ENCODE results near the gene NAPA. TPM values are rescaled to one million over a fixed set of nuclear protein-coding genes. Genes with fewer than 3 reads are reported as not detected.
A peak's percentile ranks its signal among the peaks of the same experiment; 100 is the strongest.

The NAPA gene
- total and polyA plus RNA-seq, 3 donors from 2014 or later, result 194 to 257 (median 227) TPM

DNA sequence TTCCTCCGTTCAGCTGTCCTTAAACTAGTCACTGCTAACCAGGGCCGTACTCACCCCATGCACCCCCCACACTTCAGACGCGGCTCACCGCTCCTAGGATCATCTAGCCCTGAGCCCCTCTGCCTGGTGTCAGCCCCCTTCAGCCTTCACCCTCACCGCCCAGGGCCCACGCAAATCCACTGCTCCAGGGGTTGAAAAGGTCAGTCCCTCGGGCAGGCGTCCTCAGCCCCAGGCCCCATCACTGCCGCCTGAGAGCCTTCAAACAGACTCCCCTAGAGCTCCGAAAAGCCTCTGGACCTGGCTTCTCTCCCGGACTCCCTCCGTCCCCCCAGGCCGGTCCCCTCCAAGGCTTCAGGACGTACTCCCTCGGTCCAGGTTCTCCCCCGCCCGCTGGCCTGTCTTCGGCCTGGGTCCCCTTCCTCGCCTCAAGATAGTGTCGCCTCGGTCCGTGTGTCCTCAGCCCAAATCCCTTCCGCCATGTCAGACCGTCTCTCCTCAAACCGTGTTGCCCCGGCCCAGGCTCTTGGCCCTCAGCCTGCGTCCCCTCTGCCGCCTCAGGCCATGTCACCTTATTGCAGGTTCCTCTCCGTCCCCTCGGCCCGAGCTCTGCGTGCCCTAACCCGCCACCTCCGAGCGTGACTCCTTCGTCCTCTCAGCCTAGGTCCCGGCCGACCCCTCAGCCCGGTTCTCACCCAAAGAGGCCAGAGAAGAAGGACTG, 553 bp downstream of the NAPA start:
- intact Hi-C loops (cut with DNase I; ENCODE audit: low total_unique reads), result loop anchor here (10.0 kb wide), 1 partner anchor 80 kb away; no protein-coding TSS in a partner anchor
- 1 to 2% methylated on average over 33 to 40 of the region's 40 CpGs for WGBS, 2 donors
- no peak for DNase-seq
- H3K27me3 ChIP-seq, result no peaks in the 10 kb centered on the region
- no peaks in the 10 kb centered on the region for H3K36me3 ChIP-seq (ENCODE audit: low read depth, missing control alignments)
- H3K9me3 ChIP-seq, result no peaks in the 10 kb centered on the region
- H3K4me3 ChIP-seq, result peak overlapping the region; percentile 91 to 95
- H3K4me1 ChIP-seq, result peaks cover 42% of the 10 kb centered on the region
- H3K27ac ChIP-seq, result peak overlapping the region; percentile 95
- no peak for TF ChIP-seq POLR2A (IDR thresholded peaks at IDR 0.05)
- TF ChIP-seq, protein P1, sequence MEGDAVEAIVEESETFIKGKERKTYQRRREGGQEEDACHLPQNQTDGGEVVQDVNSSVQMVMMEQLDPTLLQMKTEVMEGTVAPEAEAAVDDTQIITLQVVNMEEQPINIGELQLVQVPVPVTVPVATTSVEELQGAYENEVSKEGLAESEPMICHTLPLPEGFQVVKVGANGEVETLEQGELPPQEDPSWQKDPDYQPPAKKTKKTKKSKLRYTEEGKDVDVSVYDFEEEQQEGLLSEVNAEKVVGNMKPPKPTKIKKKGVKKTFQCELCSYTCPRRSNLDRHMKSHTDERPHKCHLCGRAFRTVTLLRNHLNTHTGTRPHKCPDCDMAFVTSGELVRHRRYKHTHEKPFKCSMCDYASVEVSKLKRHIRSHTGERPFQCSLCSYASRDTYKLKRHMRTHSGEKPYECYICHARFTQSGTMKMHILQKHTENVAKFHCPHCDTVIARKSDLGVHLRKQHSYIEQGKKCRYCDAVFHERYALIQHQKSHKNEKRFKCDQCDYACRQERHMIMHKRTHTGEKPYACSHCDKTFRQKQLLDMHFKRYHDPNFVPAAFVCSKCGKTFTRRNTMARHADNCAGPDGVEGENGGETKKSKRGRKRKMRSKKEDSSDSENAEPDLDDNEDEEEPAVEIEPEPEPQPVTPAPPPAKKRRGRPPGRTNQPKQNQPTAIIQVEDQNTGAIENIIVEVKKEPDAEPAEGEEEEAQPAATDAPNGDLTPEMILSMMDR (IDR thresholded peaks at IDR 0.05), result no peak

DNA sequence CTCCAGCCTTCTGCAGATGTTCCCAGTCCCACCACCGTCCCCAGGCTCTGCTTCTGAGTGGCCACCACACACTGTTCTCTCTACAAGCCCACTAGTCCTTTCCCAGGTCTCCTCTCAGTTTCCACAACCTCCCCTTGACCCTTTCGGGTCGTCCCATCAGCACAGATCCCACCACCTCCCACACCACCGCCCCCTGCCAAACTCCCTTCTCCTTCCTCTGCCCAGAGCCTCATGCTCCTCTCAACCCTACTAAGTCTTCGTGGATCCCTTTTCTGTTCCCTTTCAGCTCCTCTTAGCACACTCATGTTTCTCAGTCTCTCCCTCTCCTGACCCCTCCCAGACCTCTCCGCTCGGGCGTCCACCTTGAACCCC, 1.9 kb downstream of the NAPA start:
- Histone ChIP-seq H3K27me3 (no peaks in the 10 kb centered on the region), H3K9me3 (no peaks in the 10 kb centered on the region), H3K27ac (peak overlapping the region; percentile 72 to 95), H3K4me3 (no peak overlapping the region), H3K36me3 (ENCODE audit: low read depth, missing control alignments) (no peaks in the 10 kb centered on the region), H3K4me1 (peaks cover 52% of the 10 kb centered on the region)
- no peak for TF ChIP-seq POLR2A (IDR thresholded peaks at IDR 0.05)
- TF ChIP-seq, protein P1 (IDR thresholded peaks at IDR 0.05), result no peak
- DNase-seq, result no peak
- 55 to 56% methylated on average over 8 of the region's 8 CpGs for WGBS, 2 donors
- intact Hi-C loops (cut with DNase I; ENCODE audit: low total_unique reads), result loop anchor here (10.0 kb wide), 1 partner anchor 78 kb away; no protein-coding TSS in a partner anchor

DNA sequence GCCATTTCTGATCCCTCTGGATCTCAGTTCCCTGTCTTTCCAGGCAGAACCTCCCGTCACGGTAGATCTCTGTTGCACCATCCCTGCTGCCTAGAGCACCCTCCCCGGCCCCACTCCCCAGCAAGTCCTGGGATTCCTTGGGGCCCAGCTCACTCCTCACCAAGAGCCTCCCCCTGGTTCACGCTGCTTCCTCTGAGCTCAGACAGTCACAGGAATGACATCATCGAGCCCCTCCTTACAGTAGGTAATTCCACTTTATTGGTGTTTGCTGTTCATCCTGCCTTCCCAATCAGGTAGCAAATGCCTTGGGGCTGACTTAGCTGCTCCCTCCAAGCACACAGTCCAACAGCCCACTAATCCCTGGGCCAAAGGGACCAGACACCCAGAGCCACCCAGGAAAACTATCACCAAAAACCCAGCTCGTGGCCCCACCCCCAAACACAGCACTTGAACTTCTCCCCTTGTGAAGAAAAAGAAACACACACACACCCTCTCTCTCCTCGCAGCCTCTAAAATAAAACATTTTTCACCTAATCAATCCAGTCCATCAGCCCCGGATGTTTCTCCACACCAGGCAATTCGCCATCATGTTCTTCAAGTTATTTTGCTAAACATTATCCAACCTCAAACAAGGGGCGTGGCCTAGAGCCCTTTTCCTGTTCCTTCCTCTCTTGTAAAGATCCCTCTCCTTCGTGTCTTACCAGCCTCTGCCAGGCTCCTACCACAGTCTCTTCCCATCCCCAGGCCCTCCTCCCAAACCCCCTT, 2.5 kb downstream of the NAPA start:
- no peak overlapping the region for H3K4me3 ChIP-seq
- DNase-seq, result peak; percentile 57
- WGBS, 2 donors, result 49 to 53% methylated on average over 11 of the region's 11 CpGs

DNA sequence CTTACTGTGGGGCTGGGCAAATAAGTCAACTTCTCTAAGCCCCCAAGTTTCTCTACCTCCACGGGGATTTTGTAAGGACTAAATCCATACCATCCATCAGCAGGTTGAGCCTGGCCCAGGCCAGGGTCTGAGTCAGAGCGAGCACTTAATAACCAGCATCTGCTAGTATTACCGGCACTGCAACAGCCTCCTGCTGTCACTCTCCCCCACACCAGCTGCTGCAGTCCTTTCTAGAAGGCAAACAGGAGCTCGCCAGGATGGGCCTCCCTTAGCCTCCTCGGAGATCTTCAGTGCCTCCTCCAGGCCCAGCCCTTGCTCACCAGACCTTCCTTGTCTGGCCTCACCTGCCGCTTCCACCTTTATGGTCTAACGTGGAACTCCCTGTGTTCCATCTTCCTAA, 3.2 kb downstream of the NAPA start:
- Histone ChIP-seq H3K27ac (peak overlapping the region; percentile 72 to 95), H3K36me3 (ENCODE audit: low read depth, missing control alignments) (no peaks in the 10 kb centered on the region), H3K27me3 (no peaks in the 10 kb centered on the region), H3K9me3 (no peaks in the 10 kb centered on the region), H3K4me3 (no peak overlapping the region), H3K4me1 (peaks cover 65% of the 10 kb centered on the region)
- no peak for TF ChIP-seq POLR2A (IDR thresholded peaks at IDR 0.05)
- TF ChIP-seq, protein P1 (IDR thresholded peaks at IDR 0.05), result no peak
- no peak for DNase-seq
- intact Hi-C loops (cut with DNase I; ENCODE audit: low total_unique reads), result loop anchor here (10.0 kb wide), 1 partner anchor 77 kb away; no protein-coding TSS in a partner anchor
- 39 to 46% methylated on average over 7 of the region's 7 CpGs for WGBS, 2 donors

More for the DNA sequence above, 2.5 kb downstream of the NAPA start:
- TF ChIP-seq, protein P1 (IDR thresholded peaks at IDR 0.05), result no peak
- TF ChIP-seq POLR2A (IDR thresholded peaks at IDR 0.05), result no peak
- Histone ChIP-seq H3K27ac (peak overlapping the region; percentile 72 to 95), H3K9me3 (no peaks in the 10 kb centered on the region), H3K27me3 (no peaks in the 10 kb centered on the region), H3K4me1 (peaks cover 58% of the 10 kb centered on the region), H3K36me3 (ENCODE audit: low read depth, missing control alignments) (no peaks in the 10 kb centered on the region)
- intact Hi-C loops (cut with DNase I; ENCODE audit: low total_unique reads), result loop anchor here (10.0 kb wide), 1 partner anchor 78 kb away; no protein-coding TSS in a partner anchor

Measured in testis (tissue), 3 donors.